Loucy (cell line): Measurements from ENCODE around the gene RBP5.
"Not testable (repeated sequence)": the region's sequence is repeated elsewhere in the genome, so short reads cannot be mapped to it uniquely, and the experiment has no call there.

ENCODE experiments used
- H2AFZ ChIP-seq: fragments of 200-600 bp; sonication (generic); 2 replicates; pipeline ENCODE4 v1.6.0; 2016; ENCODE audit warnings: antibody characterized with exemption, mild to moderate bottlenecking, low read length, moderate library complexity
- H3F3A ChIP-seq: fragments of 200-600 bp; 2 replicates; pipeline ENCODE4 v1.6.0; 2016; ENCODE audit warnings: antibody characterized with exemption, low read depth, mild to moderate bottlenecking
- H3K27me3 ChIP-seq: fragments of 200-600 bp; sonication (generic); 2 replicates; pipeline ENCODE4 v1.6.1; 2014; ENCODE audit warnings: low read length, mild to moderate bottlenecking; ENCODE audit not compliant: insufficient read depth, poor library complexity, severe bottlenecking
- H3K36me3 ChIP-seq: fragments of 200-600 bp; sonication (generic); 2 replicates; pipeline ENCODE4 v1.6.1; 2016; ENCODE audit warnings: low read length; ENCODE audit not compliant: insufficient read depth
- H3K4me1 ChIP-seq: fragments of 200-600 bp; sonication (generic); 2 replicates; pipeline ENCODE4 v1.5.1; 2014; ENCODE audit warnings: low read length, mild to moderate bottlenecking; ENCODE audit not compliant: insufficient read depth, poor library complexity, severe bottlenecking
- H3K4me2 ChIP-seq: fragments of 200-600 bp; sonication (generic); 2 replicates; pipeline ENCODE4 v1.6.0; 2014; ENCODE audit warnings: antibody characterized with exemption, low read length, low read depth, mild to moderate bottlenecking; ENCODE audit not compliant: poor library complexity, severe bottlenecking
- H3K4me3 ChIP-seq: fragments of 200-600 bp; sonication (generic); 2 replicates; pipeline ENCODE4 v1.5.1; 2014; ENCODE audit warnings: low read length, mild to moderate bottlenecking, mixed read lengths; ENCODE audit not compliant: poor library complexity, severe bottlenecking
- H3K79me2 ChIP-seq: fragments of 200-600 bp; sonication (generic); 2 replicates; pipeline ENCODE4 v1.6.1; 2014; ENCODE audit warnings: low read length; ENCODE audit not compliant: insufficient read depth
- H3K9ac ChIP-seq: fragments of 200-600 bp; sonication (generic); 2 replicates; pipeline ENCODE4 v1.6.0; 2014; ENCODE audit warnings: mild to moderate bottlenecking, low read depth, low read length, moderate library complexity; ENCODE audit not compliant: poor library complexity, severe bottlenecking
- H3K9me2 ChIP-seq: fragments of 200-600 bp; sonication (generic); replicated peaks from 2 replicates; pipeline ENCODE4 v1.6.1; 2016; ENCODE audit warnings: low read depth, low read length, mixed read lengths
- H3K9me3 ChIP-seq: fragments of 200-600 bp; sonication (generic); 2 replicates; pipeline ENCODE4 v1.6.1; 2014; ENCODE audit warnings: mild to moderate bottlenecking, antibody characterized with exemption, low read length, low read depth; ENCODE audit not compliant: insufficient read depth
- H4K20me1 ChIP-seq: fragments of 200-600 bp; sonication (generic); 2 replicates; pipeline ENCODE4 v1.6.0; 2014; ENCODE audit warnings: antibody characterized with exemption, low read length, mild to moderate bottlenecking; ENCODE audit not compliant: insufficient read depth, poor library complexity, severe bottlenecking
- CTCF ChIP-seq: fragments of 200-600 bp; sonication (generic); conservative IDR thresholded peaks from 2 replicates; pipeline ENCODE4 v1.5.1; 2014; ENCODE audit warnings: mild to moderate bottlenecking, antibody characterized with exemption, low read length
- EZH2phosphoT487 ChIP-seq: fragments of 200-600 bp; IDR thresholded peaks from 2 replicates; pipeline ENCODE4 v1.6.1; 2018; ENCODE audit warnings: antibody characterized with exemption, mild to moderate bottlenecking, moderate library complexity, borderline replicate concordance

RBP5 gene

GRCh38 chr12:7107636-7108002, 21.1 kb downstream of the RBP5 start:
- Histone ChIP-seq H3K9me3 (peaks cover 6% of the 10 kb centered on the region; the same call in 1 of the 2 replicates), H3K9ac (peak overlapping the region; percentile 97), H3K36me3 (no peaks in the 10 kb centered on the region), H3K27me3 (no peaks in the 10 kb centered on the region), H3K79me2 (peaks cover 29% of the 10 kb centered on the region), H3K4me3 (peak overlapping the region; percentile 93), H3K4me1 (peaks cover 29% of the 10 kb centered on the region), H3K4me2 (peak overlapping the region; percentile 82), H3K9me2 (no peaks in the 10 kb centered on the region), H2AFZ (peak overlapping the region; percentile 74; the same call in 1 of the 2 replicates), H3F3A (peaks cover 4% of the 10 kb centered on the region; the same call in 1 of the 2 replicates), H4K20me1 (peaks cover 8% of the 10 kb centered on the region)
- no peak for TF ChIP-seq CTCF
- no peak for TF ChIP-seq EZH2phosphoT487

- not testable (repeated sequence) for H3K4me2 ChIP-seq, H4K20me1 ChIP-seq, H3F3A ChIP-seq, H3K9me2 ChIP-seq, H2AFZ ChIP-seq, H3K36me3 ChIP-seq, H3K4me3 ChIP-seq, H3K27me3 ChIP-seq, H3K9me3 ChIP-seq, H3K9ac ChIP-seq
- Histone ChIP-seq H3K79me2 (peaks cover 29% of the 10 kb centered on the region), H3K4me1 (peaks cover 33% of the 10 kb centered on the region)
Observed at GRCh38 chr12:7107181-7107580, 21.5 kb downstream of the RBP5 start.

GRCh38 chr12:7106082-7106481, 22.6 kb downstream of the RBP5 start:
- H3K79me2 ChIP-seq, result peaks cover 29% of the 10 kb centered on the region
- no peaks in the 10 kb centered on the region for H3K27me3 ChIP-seq
- TF ChIP-seq CTCF (no peak), EZH2phosphoT487 (no peak)
- H3K36me3 ChIP-seq, result no peaks in the 10 kb centered on the region
- no peak overlapping the region for H3K4me3 ChIP-seq
- H3F3A ChIP-seq, result peaks cover 4% of the 10 kb centered on the region; the same call in 1 of the 2 replicates
- H3K9ac ChIP-seq, result no peak overlapping the region
- peaks cover 33% of the 10 kb centered on the region for H3K4me1 ChIP-seq
- no peak overlapping the region for H3K4me2 ChIP-seq
- H2AFZ ChIP-seq, result no peak overlapping the region
- H3K9me3 ChIP-seq, result peaks cover 6% of the 10 kb centered on the region; the same call in 1 of the 2 replicates
- H4K20me1 ChIP-seq, result peaks cover 8% of the 10 kb centered on the region
- H3K9me2 ChIP-seq, result no peaks in the 10 kb centered on the region

GRCh38 chr12:7103837-7104584, 24.7 kb downstream of the RBP5 start:
- no peak overlapping the region for H3K4me3 ChIP-seq
- H2AFZ ChIP-seq, result no peak overlapping the region
- H3K9me3 ChIP-seq, result peaks cover 6% of the 10 kb centered on the region; the same call in 1 of the 2 replicates
- H3K36me3 ChIP-seq, result no peaks in the 10 kb centered on the region
- no peaks in the 10 kb centered on the region for H3K27me3 ChIP-seq
- H3F3A ChIP-seq, result peaks cover 4% of the 10 kb centered on the region; the same call in 1 of the 2 replicates
- H3K79me2 ChIP-seq, result peaks cover 13% of the 10 kb centered on the region
- no peaks in the 10 kb centered on the region for H4K20me1 ChIP-seq
- H3K4me2 ChIP-seq, result no peak overlapping the region
- TF ChIP-seq CTCF (no peak), EZH2phosphoT487 (no peak)
- no peaks in the 10 kb centered on the region for H3K9me2 ChIP-seq
- H3K9ac ChIP-seq, result no peak overlapping the region
- peaks cover 20% of the 10 kb centered on the region for H3K4me1 ChIP-seq
